ENCODE results near the gene MYDGF.

MYDGF gene

DNA sequence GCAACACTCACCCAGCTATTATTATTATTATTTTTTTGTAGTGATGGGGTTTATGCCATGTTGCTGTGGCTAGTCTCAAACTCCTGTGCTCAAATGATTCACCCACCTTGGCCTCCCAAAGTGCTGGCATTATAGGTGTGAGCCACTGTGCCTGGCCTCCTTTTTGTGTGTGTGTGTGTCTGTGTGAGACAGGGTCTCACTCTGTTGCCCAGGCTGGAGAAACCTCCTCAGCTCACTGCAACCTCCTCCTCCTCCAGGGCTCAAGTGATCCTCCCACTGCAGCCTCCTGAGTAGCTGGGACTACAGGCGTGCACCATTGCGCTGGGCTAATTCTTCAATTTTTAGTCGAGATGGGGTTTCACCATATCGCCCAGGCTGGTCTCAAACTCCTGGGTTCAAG is 3.6 kb upstream of the MYDGF start:
- no peak for DNase-seq

DNA sequence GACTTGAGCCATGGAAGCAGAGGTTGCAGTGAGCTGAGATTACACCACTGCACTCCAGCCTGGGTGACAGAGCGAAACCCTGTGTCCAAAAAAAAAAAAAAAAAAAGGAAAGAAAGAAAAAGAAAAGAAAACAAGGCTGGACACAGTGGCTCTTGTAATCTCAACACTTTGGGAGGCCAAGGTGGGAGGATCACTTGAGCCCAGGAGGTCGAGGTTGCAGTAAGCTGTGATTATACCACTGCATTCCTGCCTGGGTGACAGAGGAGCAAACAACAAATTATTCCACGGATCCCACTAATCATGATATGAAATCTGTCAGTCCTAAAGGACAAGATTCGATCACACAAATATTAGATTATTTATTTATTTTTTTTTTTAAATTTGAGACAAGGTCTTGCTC is 3.1 kb upstream of the MYDGF start:
- no peak for DNase-seq

DNA sequence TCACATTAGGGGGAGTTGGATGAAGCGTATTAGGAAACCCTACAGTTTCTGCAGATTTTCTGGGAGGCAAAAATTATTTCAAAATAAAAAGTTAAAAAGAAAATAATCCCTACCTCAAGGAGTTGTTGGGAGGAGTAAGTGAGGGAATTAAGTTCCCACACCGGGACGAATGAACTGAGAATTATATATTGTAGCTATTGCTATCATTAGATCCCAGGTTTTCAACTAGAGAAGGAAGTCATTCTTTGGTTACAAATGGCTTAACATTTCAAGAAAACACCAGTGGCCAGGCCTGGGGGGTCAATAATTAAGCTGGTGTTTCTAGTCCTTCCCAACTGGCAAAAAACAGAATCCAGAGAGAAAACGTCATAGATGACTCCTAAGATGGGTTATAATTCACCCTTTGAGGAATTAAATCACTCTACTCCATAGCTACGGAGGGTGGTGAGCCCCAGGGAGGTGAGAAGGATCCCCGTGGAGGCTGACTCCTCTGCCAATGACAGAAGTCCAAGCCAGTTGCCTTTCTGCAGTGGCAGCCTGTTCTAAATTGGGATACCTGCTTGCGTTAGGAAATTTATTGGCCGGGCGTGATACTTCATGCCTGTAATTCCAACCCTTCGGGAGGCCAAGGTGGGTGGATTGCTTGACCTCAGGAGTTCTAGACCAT is 1.2 kb upstream of the MYDGF start:
- DNase-seq, result no peak

DNA sequence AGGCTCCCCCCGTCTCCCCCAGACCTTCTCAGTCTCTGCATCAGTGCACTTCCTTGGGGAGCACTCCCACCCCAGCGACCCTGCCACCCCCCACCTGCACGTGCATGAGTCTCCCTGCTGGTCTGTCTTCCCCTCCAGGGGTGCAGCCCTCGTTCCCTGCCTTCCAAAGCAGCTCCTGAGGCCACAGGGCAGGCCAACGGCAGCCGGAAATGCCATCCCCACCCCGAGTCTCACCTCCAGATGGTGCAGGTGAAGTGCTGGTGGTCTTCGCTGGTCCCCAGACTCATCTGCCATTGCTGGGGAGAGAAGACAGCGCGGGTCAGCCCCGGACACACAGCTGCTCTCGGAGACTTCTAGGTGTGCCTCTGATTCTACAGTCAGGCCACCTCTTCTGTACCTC is 5.5 kb downstream of the MYDGF start:
- no peak for DNase-seq

DNA sequence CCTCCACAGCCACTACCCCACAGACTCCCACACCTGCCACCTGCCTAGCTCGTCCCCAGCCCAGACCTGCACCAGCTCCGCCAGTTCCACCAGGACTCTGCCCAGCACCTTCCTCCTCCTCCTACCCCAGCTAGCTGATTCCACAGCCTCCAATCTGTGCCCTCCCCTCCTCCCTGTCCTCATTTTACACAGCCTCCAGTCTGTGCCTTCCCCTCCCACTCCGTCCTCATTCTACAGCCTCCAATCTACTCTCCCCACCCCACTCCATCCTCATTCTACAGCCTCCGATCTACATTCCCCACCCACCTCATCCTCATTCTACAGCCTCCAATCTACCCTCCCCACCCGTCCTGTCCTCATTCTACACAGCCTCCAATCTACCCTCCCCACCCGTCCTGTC is 7.3 kb downstream of the MYDGF start:
- no peak for DNase-seq

DNA sequence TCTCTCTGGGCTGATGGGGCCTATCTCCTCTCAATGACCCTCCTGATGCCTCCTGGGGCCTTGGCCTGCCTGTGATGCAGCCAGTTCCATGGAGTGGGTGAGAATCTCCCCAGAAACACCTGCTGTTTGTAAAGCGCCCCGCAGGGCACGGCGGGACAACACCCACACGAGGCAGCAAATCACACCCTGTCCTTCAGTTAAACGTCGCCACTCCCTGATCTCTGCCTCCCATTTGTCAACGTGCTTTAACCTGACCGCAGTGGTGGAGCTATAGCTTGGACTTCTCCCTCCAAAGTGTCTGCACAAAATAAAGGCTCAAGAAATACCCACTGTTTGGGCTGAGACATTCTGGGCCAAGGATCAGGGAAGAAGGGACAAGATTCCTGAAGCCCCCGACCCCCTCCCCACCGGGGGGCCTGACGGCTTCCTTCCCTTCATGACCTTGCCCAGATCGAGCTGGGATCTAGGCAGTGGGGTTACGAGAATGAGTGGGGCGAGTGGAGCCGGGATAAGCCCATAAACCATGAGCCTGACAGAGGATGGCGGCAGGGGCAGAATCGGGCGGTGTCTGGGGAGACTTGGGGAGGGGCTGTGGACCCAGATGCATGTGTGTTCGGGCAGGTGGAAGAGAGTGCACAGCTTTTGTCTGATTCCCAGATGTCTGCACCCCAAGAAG is 8.0 kb downstream of the MYDGF start:
- no peak for DNase-seq

DNA sequence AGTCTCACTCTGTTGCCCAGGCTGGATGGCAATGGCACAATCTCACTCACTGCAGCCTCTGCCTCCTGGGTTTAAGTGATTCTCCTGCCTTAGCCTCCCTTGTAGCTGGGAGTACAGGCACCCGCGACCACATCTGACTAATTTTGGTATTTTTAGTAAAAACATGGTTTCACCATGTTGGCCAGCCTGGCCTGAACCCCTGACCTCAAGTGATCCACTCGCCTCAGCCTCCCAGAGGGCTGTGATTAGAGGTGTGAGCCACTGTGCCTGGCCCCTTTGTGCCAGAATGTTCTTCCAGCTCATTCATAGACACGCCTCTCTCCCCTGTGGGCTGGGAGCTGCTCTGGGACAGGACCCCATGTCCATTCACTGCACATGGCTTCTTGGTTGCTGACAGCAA is 9.1 kb downstream of the MYDGF start:
- no peak for DNase-seq

DNA sequence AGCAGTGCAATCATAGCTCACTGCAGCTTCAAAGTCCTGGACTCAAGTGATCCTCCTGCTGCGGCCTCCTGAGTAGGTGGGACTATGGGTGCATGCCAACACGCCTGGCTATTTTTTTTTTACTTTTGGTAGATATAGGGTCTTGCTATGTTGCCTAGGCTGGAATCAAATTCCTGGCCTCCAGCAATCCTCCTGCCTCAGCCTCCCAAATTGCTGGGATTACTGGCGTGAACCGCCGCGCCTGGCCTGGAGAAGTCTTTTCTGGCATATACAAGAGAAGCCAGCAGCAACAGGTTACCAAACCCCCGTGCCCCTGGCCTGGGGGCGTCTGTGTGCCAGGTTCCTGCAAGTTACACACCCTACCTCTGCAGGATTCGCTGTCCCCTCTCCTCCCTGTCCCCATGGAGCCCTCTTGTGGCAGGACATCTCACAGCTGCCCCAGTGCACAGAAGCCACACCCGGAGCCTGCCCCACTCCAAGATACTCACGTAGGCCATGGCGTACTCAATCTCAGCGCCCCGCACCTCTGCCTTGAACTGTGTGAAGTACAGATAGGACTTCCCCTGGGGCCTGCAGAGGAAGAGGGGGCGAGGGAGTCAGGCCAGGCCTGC is 9.9 kb downstream of the MYDGF start:
- no peak for DNase-seq

DNA sequence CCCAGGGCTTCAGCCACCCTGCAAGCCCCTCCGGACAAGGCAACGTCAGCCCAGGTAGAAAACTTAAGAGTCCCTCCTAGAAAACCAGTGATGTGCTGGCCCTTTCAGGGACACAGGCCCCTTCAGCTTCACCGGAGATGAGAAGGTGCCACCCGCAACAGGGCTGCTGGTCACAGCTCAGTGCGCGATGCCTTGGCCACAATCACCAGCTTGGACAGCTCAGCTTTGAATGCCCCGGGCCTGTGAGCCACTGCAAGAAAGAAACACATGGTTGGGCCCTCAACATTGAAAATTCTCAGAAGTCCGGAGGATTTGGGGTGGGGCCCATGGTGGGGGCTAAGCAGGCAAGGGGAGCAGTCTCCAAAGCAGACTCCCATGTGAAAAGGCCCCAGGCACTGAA is 12.3 kb downstream of the MYDGF start:
- no peak for DNase-seq

DNA sequence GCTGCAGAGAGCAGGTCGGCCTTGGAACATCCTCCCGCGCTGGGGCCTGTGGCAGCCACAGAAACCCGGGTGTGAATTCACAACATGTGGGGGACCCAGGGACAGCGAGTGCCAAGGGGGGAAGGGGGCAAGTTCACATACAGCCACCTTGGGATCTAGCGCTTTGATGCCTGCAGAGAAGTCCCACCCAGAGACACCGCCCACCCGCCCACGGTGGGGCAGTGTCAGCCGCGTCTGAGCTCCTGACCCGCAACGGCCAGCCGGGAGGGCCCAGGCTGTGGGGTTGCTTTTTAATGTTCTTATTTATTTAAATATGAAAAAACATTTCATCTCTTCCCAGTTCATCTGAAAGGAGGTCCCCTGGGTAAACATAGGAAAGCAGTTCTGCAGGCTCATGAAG is 12.9 kb downstream of the MYDGF start:
- no peak for DNase-seq

DNA sequence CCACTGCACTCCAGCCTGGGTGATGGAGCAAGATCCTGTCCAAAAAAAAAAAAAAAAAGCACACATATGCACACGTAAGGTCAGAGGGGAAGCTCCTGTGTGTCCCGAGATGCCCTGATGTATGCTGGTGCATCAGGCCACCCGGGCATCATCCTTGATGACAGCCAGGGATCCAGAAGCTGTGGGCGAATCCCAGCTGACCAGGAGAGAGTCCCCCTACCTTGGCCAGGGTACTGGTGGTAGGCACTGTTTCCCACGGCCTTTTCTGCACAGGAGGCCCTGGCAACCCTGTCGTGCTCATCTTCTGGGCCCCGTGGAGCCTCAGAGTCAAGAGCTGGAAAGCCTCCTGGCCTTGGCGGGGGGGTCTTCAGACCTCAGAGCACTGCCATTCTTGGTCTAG is 14.0 kb downstream of the MYDGF start:
- DNase-seq, result no peak

DNA sequence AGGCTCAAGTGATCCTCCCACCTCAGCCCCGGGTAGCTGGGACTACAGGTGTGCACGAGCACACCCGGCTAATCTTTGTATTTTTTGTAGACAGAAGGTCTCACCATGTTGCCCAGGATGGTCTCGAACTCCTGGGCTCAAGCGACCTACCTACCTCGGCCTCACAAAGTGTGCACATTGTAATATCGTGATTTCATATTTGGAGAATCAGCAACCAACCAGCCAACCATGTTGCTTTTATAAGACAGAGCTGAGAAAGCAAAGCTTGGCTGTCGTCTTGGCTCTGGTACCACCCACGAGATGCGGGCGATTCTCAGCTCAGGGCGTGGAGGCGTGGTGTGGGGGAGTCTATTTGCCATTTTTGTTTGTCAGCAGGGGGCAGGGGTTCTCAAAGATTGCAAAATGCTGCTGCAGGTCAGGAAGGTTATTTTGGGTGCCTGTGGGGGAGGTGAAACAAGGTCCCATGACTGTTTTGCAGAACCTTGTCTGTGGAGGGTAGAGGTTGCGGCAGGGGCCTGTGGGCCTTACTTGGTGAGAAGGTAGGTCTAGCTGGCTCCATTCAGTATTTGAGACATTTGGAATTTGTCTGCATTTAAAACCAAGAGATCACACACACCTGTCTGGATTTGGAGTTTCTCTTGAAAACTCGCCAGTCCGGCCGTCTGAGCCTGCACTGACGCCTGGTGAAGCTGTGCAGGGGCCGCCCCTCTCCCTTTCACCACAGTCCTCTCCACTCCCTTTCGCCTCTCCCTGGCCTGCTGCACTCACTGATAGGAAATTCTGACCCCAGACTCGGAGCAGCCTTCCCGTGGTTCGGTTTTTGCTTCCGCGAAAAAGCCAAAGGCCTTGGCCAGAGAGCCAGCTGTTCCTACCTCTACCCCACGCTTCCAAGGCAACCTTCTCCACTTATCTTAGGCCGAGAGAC is 15.4 kb downstream of the MYDGF start:
- DNase-seq, result no peak

DNA sequence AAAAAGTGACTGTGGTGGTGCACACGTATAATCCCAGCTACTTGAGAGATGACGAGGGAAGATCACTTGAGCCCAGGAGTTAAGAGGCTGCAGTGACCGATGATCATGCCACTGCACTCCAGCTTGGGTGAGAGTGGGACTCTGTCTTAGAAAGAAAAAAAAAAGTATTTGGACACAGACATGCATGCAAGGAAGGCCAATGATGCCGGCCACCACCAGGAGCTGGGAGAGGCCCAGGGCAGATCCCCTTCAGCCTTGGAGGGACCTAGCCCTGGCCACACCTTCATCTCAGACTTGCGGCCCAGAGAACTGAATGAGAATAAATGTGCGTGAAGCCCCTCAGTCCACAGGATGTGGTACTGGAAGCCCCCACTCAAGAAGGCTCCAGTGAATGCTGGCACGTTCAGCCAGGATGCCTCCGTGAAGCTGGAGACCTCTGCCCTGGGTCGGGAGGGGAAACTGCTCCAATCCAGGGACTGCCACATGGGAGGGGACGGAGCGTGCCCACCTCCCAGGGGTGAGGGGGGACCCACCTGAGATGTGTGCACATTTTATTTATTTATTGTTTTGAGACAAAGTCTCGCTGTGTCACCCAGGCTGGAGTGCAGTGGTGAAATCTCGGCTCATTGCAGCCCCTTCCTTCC is 16.2 kb downstream of the MYDGF start:
- no peak for DNase-seq

DNA sequence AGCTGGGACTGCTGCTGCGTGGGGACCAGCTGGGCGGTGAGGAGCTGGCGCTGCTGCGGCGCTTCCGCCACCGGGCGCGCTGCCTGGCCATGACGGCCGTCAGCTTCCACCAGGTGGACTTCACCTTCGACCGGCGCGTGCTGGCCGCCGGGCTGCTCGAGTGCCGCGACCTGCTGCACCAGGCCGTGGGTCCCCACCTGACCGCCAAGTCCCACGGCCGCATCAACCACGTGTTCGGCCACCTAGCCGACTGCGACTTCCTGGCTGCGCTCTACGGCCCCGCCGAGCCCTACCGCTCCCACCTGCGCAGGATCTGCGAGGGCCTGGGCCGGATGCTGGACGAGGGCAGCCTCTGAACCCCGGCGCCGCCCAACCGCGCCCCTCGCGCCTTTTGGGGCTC is 18.1 kb downstream of the MYDGF start:
- no peak for DNase-seq

DNA sequence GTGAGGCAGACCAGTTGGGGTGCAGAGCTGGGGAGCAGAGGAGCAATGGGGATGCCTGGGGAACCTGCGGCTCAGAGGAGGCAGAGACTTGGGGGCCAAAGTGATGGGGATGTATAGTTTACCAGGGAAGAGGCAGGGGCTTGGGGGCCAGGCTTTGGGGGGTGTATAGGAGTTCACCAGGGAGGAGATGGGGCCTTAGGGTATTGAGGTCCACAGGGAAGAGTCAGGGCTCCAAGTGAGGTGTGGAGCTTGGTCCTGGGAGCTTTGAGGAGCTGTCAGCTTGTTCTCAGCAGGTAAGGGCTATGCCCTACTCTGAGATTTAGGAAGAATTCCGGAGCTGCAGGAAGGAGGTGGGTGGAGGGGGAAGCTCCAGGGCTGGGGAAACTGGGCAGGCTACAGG is 20.0 kb downstream of the MYDGF start:
- no peak for DNase-seq

DNA sequence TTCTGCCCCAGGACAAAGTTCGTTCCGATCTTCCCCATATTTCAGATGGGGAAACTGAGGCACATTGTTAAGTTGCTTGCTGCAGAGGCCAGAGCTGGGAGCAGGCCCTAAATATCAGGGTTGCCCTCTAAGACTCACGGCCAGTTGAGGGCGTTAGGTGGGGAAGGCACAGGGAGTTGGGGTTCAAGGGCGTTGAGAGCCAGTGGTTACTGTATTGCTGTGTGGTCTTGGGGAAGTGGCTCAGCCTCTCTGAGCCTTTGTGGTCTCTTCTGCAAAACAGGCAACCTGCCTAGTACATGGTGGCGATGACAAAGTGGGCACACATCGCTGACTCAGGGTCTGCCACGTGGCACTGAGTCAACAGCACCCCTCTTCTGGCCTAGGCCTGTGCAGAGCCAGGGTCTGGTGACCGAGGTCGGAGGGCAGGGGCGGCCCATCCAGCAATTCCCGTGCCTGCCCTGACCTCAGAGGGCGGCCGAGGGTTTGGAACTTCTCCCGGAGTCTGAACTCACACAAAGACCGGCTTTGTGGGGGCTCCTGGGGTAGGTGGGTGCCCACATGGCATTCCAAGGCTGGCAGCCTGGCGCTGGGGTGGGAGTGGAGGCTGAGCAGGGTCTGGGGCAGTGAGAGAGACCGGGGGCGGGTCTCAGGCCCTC is 20.6 kb downstream of the MYDGF start:
- no peak for DNase-seq

DNA sequence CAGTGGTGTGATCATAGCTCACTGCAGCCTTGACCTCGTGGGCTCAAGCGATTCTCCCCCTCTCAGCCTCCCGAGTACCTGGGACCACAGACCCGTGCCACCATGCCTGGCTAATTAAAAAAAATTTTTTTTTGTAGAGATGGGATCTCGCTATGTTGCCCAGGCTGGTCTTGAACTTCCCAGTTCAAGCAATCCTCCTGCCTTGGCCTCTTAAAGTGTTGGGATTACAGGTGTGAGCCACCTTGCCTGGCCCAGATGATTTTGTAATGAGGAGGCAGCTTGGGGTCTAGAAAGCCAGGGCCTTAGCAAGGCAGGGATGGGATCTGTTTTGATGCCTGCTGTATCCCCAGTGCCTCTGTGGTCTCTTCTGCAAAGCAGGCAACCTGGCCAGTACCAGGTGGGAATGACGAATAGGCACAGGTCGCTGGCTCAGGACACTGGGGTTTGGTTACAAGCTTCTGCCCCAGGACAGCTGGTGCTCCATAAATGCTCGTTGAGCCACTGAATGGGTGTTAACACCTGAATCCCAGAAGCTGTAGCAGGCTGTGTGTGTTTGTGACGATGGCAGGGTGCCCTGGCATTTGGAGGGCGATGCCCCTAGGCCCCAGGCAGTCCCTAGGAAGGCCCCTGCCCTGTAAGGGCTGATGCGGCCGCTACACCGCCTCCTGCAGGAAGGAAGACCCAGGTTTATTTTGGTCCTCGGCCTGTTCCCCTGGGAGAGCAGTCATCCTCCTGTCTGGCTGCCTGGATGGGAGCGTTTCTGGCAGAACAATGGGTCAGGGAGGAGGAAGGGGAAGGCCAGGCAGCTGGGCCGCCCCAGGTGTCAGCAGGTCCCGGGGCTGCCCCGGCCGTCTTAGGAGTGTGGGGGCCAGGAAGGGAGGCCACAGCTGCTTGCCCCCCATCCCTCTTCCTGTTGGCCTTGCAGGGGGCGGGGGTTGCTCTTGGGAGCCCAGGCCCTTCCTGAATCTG is 22.2 kb downstream of the MYDGF start:
- peak; percentile 31 for DNase-seq

DNA sequence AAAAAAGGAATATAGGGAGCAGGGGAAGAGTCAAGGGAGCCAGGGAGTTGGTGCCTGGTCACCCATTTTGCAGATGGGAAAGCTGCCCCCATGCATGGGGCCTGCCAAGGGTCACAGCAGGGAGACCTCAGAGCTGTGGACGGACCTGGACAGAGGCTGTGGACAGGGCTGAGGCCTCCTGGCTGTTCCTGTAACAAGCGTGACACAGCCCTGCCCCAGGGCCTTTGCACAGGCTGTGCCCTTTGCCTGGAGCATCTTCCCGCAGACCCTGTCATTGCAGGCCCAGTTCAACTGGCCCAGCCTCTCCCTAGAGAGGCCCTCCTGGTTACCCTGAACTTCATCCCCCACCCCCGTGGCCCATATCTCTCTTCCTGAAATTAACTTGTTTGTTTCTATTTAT is 24.4 kb downstream of the MYDGF start:
- no peak for DNase-seq

DNA sequence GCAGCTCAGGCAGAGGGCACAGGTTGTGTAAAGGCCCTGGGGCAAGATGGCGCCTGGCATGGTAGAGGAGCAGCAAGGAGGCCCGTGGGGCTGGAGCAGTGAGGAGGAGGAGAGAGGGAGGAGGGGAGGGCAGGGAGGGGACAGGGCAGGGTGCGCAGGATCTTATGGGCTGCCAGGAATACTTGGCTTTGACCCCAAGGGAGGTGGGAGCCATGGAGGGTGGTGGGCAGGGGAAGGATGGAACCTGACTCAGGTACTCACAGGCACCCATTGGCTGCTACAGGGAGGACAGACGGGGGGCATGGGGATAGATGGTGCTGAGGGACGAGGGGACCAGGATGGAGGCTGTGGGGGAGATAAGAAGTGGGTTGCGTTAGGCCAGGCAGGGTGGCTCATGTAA is 27.5 kb downstream of the MYDGF start:
- DNase-seq, result no peak

DNA sequence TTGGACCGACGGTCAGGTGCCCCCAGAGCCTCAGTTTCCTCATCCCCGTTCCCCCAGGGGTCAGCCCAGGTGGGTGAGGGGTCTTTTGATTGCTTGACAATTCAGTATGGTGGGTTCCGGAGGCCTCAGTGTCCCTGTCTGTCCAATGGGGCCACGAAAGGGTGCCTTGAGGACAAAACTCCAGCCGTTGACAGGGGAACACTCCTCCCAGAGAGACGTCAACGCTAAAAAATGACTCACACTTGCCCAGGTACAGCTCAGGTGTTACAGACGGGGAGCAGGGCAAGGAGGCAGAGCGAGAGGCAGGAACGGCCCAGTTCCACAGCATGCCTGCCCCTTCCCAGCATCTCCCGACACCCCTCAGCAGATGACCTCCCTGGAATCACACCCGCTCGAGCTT is 29.0 kb downstream of the MYDGF start:
- no peak for DNase-seq
